ENCODE results near the gene MSS51.

DNA sequence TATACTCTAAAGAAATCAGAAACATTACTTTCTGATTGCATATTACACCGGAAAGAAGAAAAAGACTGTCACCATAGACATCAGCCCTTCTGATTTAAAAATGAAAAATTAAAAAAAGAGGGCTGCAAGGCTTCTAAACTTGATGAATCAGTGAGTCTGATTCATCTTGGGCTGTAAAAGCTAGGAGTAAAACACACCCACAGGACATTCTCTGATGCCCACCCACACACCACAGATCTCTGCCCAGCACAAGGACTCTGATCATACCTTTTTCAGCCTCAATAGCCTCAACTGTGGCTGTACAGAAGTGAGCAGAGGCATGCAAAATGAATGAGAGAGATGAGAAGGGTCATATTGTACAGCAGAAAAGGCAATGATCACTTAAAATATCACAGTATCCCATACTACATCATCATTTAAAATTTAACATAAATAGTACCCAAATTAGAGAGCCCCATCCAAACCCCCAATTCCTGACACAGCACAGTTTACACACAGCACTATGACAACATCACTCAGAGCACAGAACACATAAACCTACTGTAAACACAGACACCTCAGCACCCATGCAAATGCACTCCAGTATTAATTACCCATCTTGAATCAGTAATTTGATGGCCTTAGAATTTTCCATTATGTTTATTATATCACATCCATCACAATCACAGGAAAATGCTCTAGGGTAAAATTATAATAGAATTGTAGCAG lies 6.4 kb upstream of the MSS51 start:
- TF ChIP-seq, protein P1, sequence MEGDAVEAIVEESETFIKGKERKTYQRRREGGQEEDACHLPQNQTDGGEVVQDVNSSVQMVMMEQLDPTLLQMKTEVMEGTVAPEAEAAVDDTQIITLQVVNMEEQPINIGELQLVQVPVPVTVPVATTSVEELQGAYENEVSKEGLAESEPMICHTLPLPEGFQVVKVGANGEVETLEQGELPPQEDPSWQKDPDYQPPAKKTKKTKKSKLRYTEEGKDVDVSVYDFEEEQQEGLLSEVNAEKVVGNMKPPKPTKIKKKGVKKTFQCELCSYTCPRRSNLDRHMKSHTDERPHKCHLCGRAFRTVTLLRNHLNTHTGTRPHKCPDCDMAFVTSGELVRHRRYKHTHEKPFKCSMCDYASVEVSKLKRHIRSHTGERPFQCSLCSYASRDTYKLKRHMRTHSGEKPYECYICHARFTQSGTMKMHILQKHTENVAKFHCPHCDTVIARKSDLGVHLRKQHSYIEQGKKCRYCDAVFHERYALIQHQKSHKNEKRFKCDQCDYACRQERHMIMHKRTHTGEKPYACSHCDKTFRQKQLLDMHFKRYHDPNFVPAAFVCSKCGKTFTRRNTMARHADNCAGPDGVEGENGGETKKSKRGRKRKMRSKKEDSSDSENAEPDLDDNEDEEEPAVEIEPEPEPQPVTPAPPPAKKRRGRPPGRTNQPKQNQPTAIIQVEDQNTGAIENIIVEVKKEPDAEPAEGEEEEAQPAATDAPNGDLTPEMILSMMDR (IDR thresholded peaks at IDR 0.05) = no peak
- TF ChIP-seq POLR2A (IDR thresholded peaks at IDR 0.05) (no peak), EP300 (IDR thresholded peaks at IDR 0.05) (no peak)

All from ovary (tissue), 3 donors.